ENCODE results near the gene PNKD. TPM values are rescaled to one million over a fixed set of nuclear protein-coding genes. Genes with fewer than 3 reads are reported as not detected.
"Not testable (repeated sequence)": the region's sequence is repeated elsewhere in the genome, so short reads cannot be mapped to it uniquely, and the experiment has no call there.

The PNKD gene
- total RNA-seq, 2 experiments from 2014 or later, result 34.0 to 39.1 TPM

GRCh38 chr2:218305383-218305782 is 35.1 kb downstream of the PNKD start:
- ChIA-PET POLR2A (interaction anchor here (0.6 kb wide), 1 partner anchor 23 kb away, joined by 5 read pairs; no protein-coding TSS in a partner anchor), CTCF (interaction anchor here (1.1 to 2.0 kb wide), 3 partner anchors 11 to 91 kb away, joined by 3 to 6 read pairs (median 6); partner anchors contain the start of gene CATIP)
- Mint-ChIP-seq H3K4me3 (no peak overlapping the region), H3K36me3 (ENCODE audit: low read depth) (no peaks in the 10 kb centered on the region), H3K9me3 (no peaks in the 10 kb centered on the region), H3K27ac (no peak overlapping the region), H3K27me3 (peaks cover 2% of the 10 kb centered on the region), H3K4me1 (peaks cover 16% of the 10 kb centered on the region)
- DNase-seq, result no peak

GRCh38 chr2:218306184-218306920 is 36.0 kb downstream of the PNKD start:
- Mint-ChIP-seq H3K36me3 (ENCODE audit: low read depth) (no peaks in the 10 kb centered on the region), H3K9me3 (no peaks in the 10 kb centered on the region), H3K27me3 (peaks cover 2% of the 10 kb centered on the region), H3K4me3 (no peak overlapping the region), H3K27ac (no peak overlapping the region), H3K4me1 (peaks cover 12% of the 10 kb centered on the region)
- POLR2A ChIA-PET, result no interaction called here
- no peak for DNase-seq
- CTCF ChIA-PET, result interaction anchor here (1.1 to 1.8 kb wide), 4 partner anchors 9 to 55 kb away, joined by 3 to 5 read pairs (median 4); partner anchors contain the start of gene CATIP

- Mint-ChIP-seq H3K4me3 (no peak overlapping the region), H3K27ac (no peak overlapping the region), H3K4me1 (peaks cover 8% of the 10 kb centered on the region), H3K9me3 (no peaks in the 10 kb centered on the region), H3K27me3 (peaks cover 2% of the 10 kb centered on the region), H3K36me3 (ENCODE audit: low read depth) (no peaks in the 10 kb centered on the region)
- CTCF ChIA-PET, result interaction anchor here (0.6 to 1.8 kb wide), 12 partner anchors 8 to 896 kb away, joined by 3 to 5 read pairs (median 3); partner anchors contain the start of gene CATIP
- no peak for DNase-seq
- POLR2A ChIA-PET, result no interaction called here
These were observed 37.2 kb downstream of the PNKD start for GRCh38 chr2:218307415-218308090.

- Mint-ChIP-seq H3K4me3 (no peak overlapping the region), H3K36me3 (ENCODE audit: low read depth) (peaks cover 2% of the 10 kb centered on the region), H3K4me1 (peaks cover 16% of the 10 kb centered on the region), H3K9me3 (no peaks in the 10 kb centered on the region), H3K27ac (peak overlapping the region; percentile 5), H3K27me3 (peaks cover 2% of the 10 kb centered on the region)
- POLR2A ChIA-PET, result no interaction called here
- no peak for DNase-seq
- CTCF ChIA-PET, result no interaction called here
These were observed 40.7 kb downstream of the PNKD start for GRCh38 chr2:218310853-218311540.

- H3K36me3 Mint-ChIP-seq (ENCODE audit: low read depth); DNase-seq; H3K4me3 Mint-ChIP-seq; H3K27me3 Mint-ChIP-seq; H3K27ac Mint-ChIP-seq; POLR2A ChIA-PET; H3K9me3 Mint-ChIP-seq: not testable (repeated sequence)
- CTCF ChIA-PET, result interaction anchor here (0.9 kb wide), 1 partner anchor 45 kb away, joined by 3 read pairs; the partner anchor contains the start of gene CATIP
- peaks cover 22% of the 10 kb centered on the region for H3K4me1 Mint-ChIP-seq
These were observed 41.4 kb downstream of the PNKD start for GRCh38 chr2:218311541-218312266.

- ChIA-PET CTCF (interaction anchor here (0.6 to 0.9 kb wide), 4 partner anchors 41 to 105 kb away, joined by 3 to 4 read pairs (median 4); partner anchors contain the start of gene CATIP), POLR2A (no interaction called here)
- no peaks in the 10 kb centered on the region for H3K27me3 Mint-ChIP-seq
These were observed 42.0 kb downstream of the PNKD start for GRCh38 chr2:218312267-218312756.

GRCh38 chr2:218313356-218313755 is 43.0 kb downstream of the PNKD start:
- Mint-ChIP-seq H3K36me3 (ENCODE audit: low read depth) (peaks cover 9% of the 10 kb centered on the region), H3K4me3 (no peak overlapping the region), H3K9me3 (no peaks in the 10 kb centered on the region), H3K4me1 (peaks cover 29% of the 10 kb centered on the region), H3K27me3 (no peaks in the 10 kb centered on the region), H3K27ac (no peak overlapping the region)
- CTCF ChIA-PET, result no interaction called here
- POLR2A ChIA-PET, result no interaction called here
- DNase-seq, result no peak

More at GRCh38 chr2:218312267-218312756, 42.0 kb downstream of the PNKD start:
- H3K9me3 Mint-ChIP-seq, result no peaks in the 10 kb centered on the region
- H3K4me1 Mint-ChIP-seq, result peaks cover 27% of the 10 kb centered on the region
- no peak overlapping the region for H3K4me3 Mint-ChIP-seq
- no peak for DNase-seq
- peaks cover 7% of the 10 kb centered on the region for H3K36me3 Mint-ChIP-seq (ENCODE audit: low read depth)
- H3K27ac Mint-ChIP-seq, result no peak overlapping the region

- H3K27ac Mint-ChIP-seq; H3K4me3 Mint-ChIP-seq; POLR2A ChIA-PET; H3K9me3 Mint-ChIP-seq; H3K27me3 Mint-ChIP-seq; H3K36me3 Mint-ChIP-seq (ENCODE audit: low read depth); DNase-seq: not testable (repeated sequence)
- CTCF ChIA-PET, result interaction anchor here (1.4 to 1.6 kb wide), 4 partner anchors 7 to 42 kb away, joined by 3 to 5 read pairs (median 4); partner anchors contain the start of gene CATIP
- H3K4me1 Mint-ChIP-seq, result peaks cover 28% of the 10 kb centered on the region
These were observed 44.4 kb downstream of the PNKD start for GRCh38 chr2:218314764-218315163.

GRCh38 chr2:218315397-218315796 is 45.1 kb downstream of the PNKD start:
- no peak overlapping the region for H3K27ac Mint-ChIP-seq
- no peaks in the 10 kb centered on the region for H3K9me3 Mint-ChIP-seq
- H3K4me3 Mint-ChIP-seq, result no peak overlapping the region
- peaks cover 9% of the 10 kb centered on the region for H3K36me3 Mint-ChIP-seq (ENCODE audit: low read depth)
- H3K27me3 Mint-ChIP-seq, result no peaks in the 10 kb centered on the region
- peaks cover 30% of the 10 kb centered on the region for H3K4me1 Mint-ChIP-seq
- ChIA-PET CTCF (interaction anchor here (0.9 to 1.6 kb wide), 6 partner anchors 8 to 42 kb away, joined by 3 to 6 read pairs (median 4); partner anchors contain the start of gene CATIP), POLR2A (no interaction called here)
- DNase-seq, result no peak

GRCh38 chr2:218317303-218317630 is 46.9 kb downstream of the PNKD start:
- Mint-ChIP-seq H3K27me3 (no peaks in the 10 kb centered on the region), H3K9me3 (no peaks in the 10 kb centered on the region), H3K36me3 (ENCODE audit: low read depth) (peaks cover 9% of the 10 kb centered on the region), H3K4me1 (peaks cover 38% of the 10 kb centered on the region), H3K4me3 (no peak overlapping the region), H3K27ac (peak overlapping the region; percentile 94)
- CTCF ChIA-PET, result interaction anchor here (1.0 to 2.1 kb wide), 7 partner anchors 9 to 79 kb away, joined by 3 to 8 read pairs (median 3); no protein-coding TSS in a partner anchor
- DNase-seq, result no peak
- POLR2A ChIA-PET, result no interaction called here

GRCh38 chr2:218317835-218318234 is 47.5 kb downstream of the PNKD start:
- no peak overlapping the region for H3K4me3 Mint-ChIP-seq
- POLR2A ChIA-PET, result no interaction called here
- peaks cover 9% of the 10 kb centered on the region for H3K36me3 Mint-ChIP-seq (ENCODE audit: low read depth)

GRCh38 chr2:218318241-218318640 is 47.9 kb downstream of the PNKD start:
- peak overlapping the region; percentile 50 for H3K27ac Mint-ChIP-seq
- H3K4me1 Mint-ChIP-seq, result peaks cover 43% of the 10 kb centered on the region
- ChIA-PET POLR2A (no interaction called here), CTCF (interaction anchor here (1.4 to 2.1 kb wide), 3 partner anchors 10 to 78 kb away, joined by 3 to 8 read pairs (median 5); no protein-coding TSS in a partner anchor)
- peaks cover under 1% of the 10 kb centered on the region for H3K27me3 Mint-ChIP-seq
- H3K9me3 Mint-ChIP-seq, result no peaks in the 10 kb centered on the region
- H3K36me3 Mint-ChIP-seq (ENCODE audit: low read depth), result peaks cover 9% of the 10 kb centered on the region
- H3K4me3 Mint-ChIP-seq, result no peak overlapping the region
- DNase-seq, result no peak

More at GRCh38 chr2:218317835-218318234, 47.5 kb downstream of the PNKD start:
- Mint-ChIP-seq H3K4me1 (peaks cover 43% of the 10 kb centered on the region), H3K9me3 (no peaks in the 10 kb centered on the region), H3K27me3 (no peaks in the 10 kb centered on the region), H3K27ac (peak overlapping the region; percentile 63)
- DNase-seq, result no peak
- CTCF ChIA-PET, result interaction anchor here (1.2 to 2.1 kb wide), 4 partner anchors 9 to 78 kb away, joined by 3 to 8 read pairs (median 4); no protein-coding TSS in a partner anchor
